Heart right ventricle (tissue), 16 donors: Measurements from ENCODE around the gene TBX5. TPM values are rescaled to one million over a fixed set of nuclear protein-coding genes. Genes with fewer than 3 reads are reported as not detected.

ENCODE experiments used
- ATAC-seq, 8 donors: fragments of 200-7000 bp; cut with Tn5 transposase; one replicate each; pipeline ENCODE4 v1.9.1; 2020; ENCODE audit warnings: mild to moderate bottlenecking in 8 of 8, moderate library complexity in 8 of 8, moderate number of reproducible peaks in 1 of 8
- DNase-seq, 2 donors: peaks; one replicate each; pipeline ENCODE4 v3.0.0-alpha.2; 2020
- H3K27ac ChIP-seq, 10 donors: fragments of 200-600 bp; sonication (generic) in 2 of 10; one replicate each; pipeline versions ENCODE4 v1.5.0 to v1.8.0; 2020 to 2022; ENCODE audit warnings: mild to moderate bottlenecking in 3 of 10
- H3K27me3 ChIP-seq, 7 donors: fragments of 200-600 bp; one replicate each; pipeline ENCODE4 v1.8.0; 2021 to 2022; ENCODE audit warnings: mild to moderate bottlenecking in 2 of 7
- H3K36me3 ChIP-seq, 9 donors: fragments of 200-600 bp; sonication (generic) in 1 of 9; one replicate each; pipeline versions ENCODE4 v1.5.0 to v1.8.0; 2020 to 2022; ENCODE audit warnings: mild to moderate bottlenecking in 2 of 9
- H3K4me1 ChIP-seq, 9 donors: fragments of 200-600 bp; sonication (generic) in 1 of 9; one replicate each; pipeline versions ENCODE4 v1.5.0 to v1.8.0; 2020 to 2022; ENCODE audit warnings: mild to moderate bottlenecking in 4 of 9
- H3K4me3 ChIP-seq, 10 donors: fragments of 200-600 bp; sonication (generic) in 2 of 10; one replicate each; pipeline versions ENCODE4 v1.5.0 to v1.8.0; 2020 to 2022; ENCODE audit warnings: mild to moderate bottlenecking in 7 of 10, moderate library complexity in 2 of 10
- H3K9me3 ChIP-seq, 11 donors: fragments of 200-600 bp in 10 of 11; sonication (generic) in 2 of 11; one replicate each; pipeline versions ENCODE4 v1.5.0 to v1.8.0; 2013 to 2022; ENCODE audit warnings: mild to moderate bottlenecking in 2 of 11, control low read depth in 1 of 11, moderate library complexity in 1 of 11
- CTCF ChIP-seq, 9 donors: fragments of 200-600 bp; sonication (generic) in 2 of 9; IDR thresholded peaks; one replicate each; pipeline versions ENCODE4 v1.5.0 to v1.8.0; 2021 to 2022; ENCODE audit warnings: antibody characterized with exemption in 9 of 9, mild to moderate bottlenecking in 5 of 9, moderate library complexity in 1 of 9
- WGBS, 2 donors: extraction: QIAGEN DNeasy Blood & Tissue Kit; methylation state at CpG; one replicate each; pipeline ENCODE4 v1.1.7; 2013; ENCODE audit warnings: inconsistent platforms in 1 of 2; 5-methylcytosine and 5-hydroxymethylcytosine counted together
- intact Hi-C, 10 donors: fragments of 100-400 bp; cut with DNase I; formaldehyde crosslinking; loops; one replicate each; pipeline versions ENCODE4 v1.11.1 to v1.14.2; 2022
- polyA plus RNA-seq, 2 donors: library from polyadenylated mRNA; stranded (reverse); fragments of 200-250 nt; gene quantifications; one replicate each; pipeline ENCODE4 v1.2.3, GENCODE V29; 2013
- total RNA-seq, 10 donors: library from RNA; stranded (reverse); fragmentation: NEBNext Ultra II Directional in 3 of 10; extraction: Animal tissue kit (Norgen Biotek cat#: 25700) in 3 of 10; gene quantifications; one replicate each; pipeline versions ENCODE4 v1.2.1 to v1.2.4, GENCODE V29; 2021 to 2023
- donor health status: Arrhythmogenic right ventricular cardiomyopathy.
- donor health status: ischemic (EF 13 %, LVEDD 7.1; RV severe dilation, severe dysfunction).
- donor health status: healthy with polysubstance abuse.
- donor health status: DM: no; HTN: yes; CAD: no.
- donor health status: DM: no; HTN: no; CAD: no.
- donor health status: ischemic (EF 25% LVEDD 6.9; RV normal size, moderate dysfunction).
- donor health status: ischemic (EF 25% LVEDD 5.7; RV mildly dilated, moderate dysfunction).
- donor health status: healthy.
- donor health status: DM: yes; HTN: yes; CAD: no.
- donor health status: Ischemic cardiomyopathy.
- donor health status: ischemic (EF 35%, LVEDD 5.7; RV mildly dilated, moderate dysfunction).
- donor health status: nonischemic (EF 11% LVEDD 7.7; RV severe dilation, severe dysfunction).
- donor health status: DM: yes; HTN: yes; CAD: no.
- donor health status: PGD.
- donor health status: ischemic (EF 29% LVEDD 5.4; RV normal size, mild dysfunction).
- donor health status: nonischemic (EF 23%, LVEDD 6.1; RV moderate dilation, normal function).

Gene TBX5
- total and polyA plus RNA-seq, 12 donors: 4.0 to 70.1 (median 51.4) TPM

GRCh38 chr12:114371733-114372132 lies 34.2 kb downstream of the TBX5 start:
- Histone ChIP-seq H3K9me3 (peaks cover 0 to 2% (median 0%) of the 10 kb centered on the region in 11 donors), H3K4me1 (peaks cover 6 to 32% (median 13%) of the 10 kb centered on the region in 9 donors), H3K27ac (no peak overlapping the region), H3K27me3 (no peaks in the 10 kb centered on the region), H3K36me3 (peaks cover 0 to 8% (median 1%) of the 10 kb centered on the region in 9 donors), H3K4me3 (no peak overlapping the region)
- no peak for TF ChIP-seq CTCF (IDR thresholded peaks at IDR 0.05)
- ATAC-seq (peak in 3 of 8 donors; percentile 12 to 21 (median 13)), DNase-seq (no peak)
- intact Hi-C loops: no loop called here
- WGBS, 2 donors: 68 to 72% methylated on average over 7 of the region's 7 CpGs

GRCh38 chr12:114371250-114371649 lies 34.7 kb downstream of the TBX5 start:
- WGBS, 2 donors: 73 to 80% methylated on average over 13 of the region's 13 CpGs
- no peak overlapping the region for H3K27ac ChIP-seq
- H3K36me3 ChIP-seq: peaks cover 0 to 12% (median 6%) of the 10 kb centered on the region in 9 donors
- no peak overlapping the region for H3K4me3 ChIP-seq
- peaks cover 6 to 27% (median 13%) of the 10 kb centered on the region in 9 donors for H3K4me1 ChIP-seq
- ATAC-seq (no peak), DNase-seq (no peak)
- TF ChIP-seq CTCF (IDR thresholded peaks at IDR 0.05): no peak
- H3K9me3 ChIP-seq: peaks cover 0 to 7% (median 0%) of the 10 kb centered on the region in 11 donors
- H3K27me3 ChIP-seq: no peaks in the 10 kb centered on the region
- intact Hi-C loops: no loop called here

- TF ChIP-seq CTCF (IDR thresholded peaks at IDR 0.05): no peak
- peak in 7 of 8 donors; percentile 44 to 86 (median 56) for ATAC-seq
- H3K4me3 ChIP-seq: no peak overlapping the region
- 58 to 65% methylated on average over 8 of the region's 8 CpGs for WGBS, 2 donors
- intact Hi-C loops: loop anchor here in 2 of 10 donors (5.0 kb wide), 1 partner anchor 33 kb away; no protein-coding TSS in a partner anchor
- H3K27me3 ChIP-seq: no peaks in the 10 kb centered on the region
- DNase-seq: peak; percentile 12 to 19
- H3K27ac ChIP-seq: peak overlapping the region; percentile 10 to 72 (median 45)
- H3K9me3 ChIP-seq: peaks cover 0 to 9% (median 0%) of the 10 kb centered on the region in 11 donors
- H3K36me3 ChIP-seq: peaks cover 0 to 32% (median 11%) of the 10 kb centered on the region in 9 donors
- peaks cover 6 to 30% (median 13%) of the 10 kb centered on the region in 9 donors for H3K4me1 ChIP-seq
These were observed 37.1 kb downstream of the TBX5 start for GRCh38 chr12:114368685-114369452.

- H3K27me3 ChIP-seq: no peaks in the 10 kb centered on the region
- DNase-seq (no peak), ATAC-seq (peak in 6 of 8 donors; percentile 25 to 77 (median 62))
- no peak for TF ChIP-seq CTCF (IDR thresholded peaks at IDR 0.05)
- H3K9me3 ChIP-seq: peaks cover 0 to 9% (median 0%) of the 10 kb centered on the region in 11 donors
- WGBS, 2 donors: 27 to 41% methylated on average over 4 of the region's 4 CpGs
- intact Hi-C loops: no loop called here
- peak overlapping the region in 6 of 10 donors; percentile 27 to 64 (median 47) for H3K27ac ChIP-seq
- peaks cover 0 to 24% (median 5%) of the 10 kb centered on the region in 9 donors for H3K4me1 ChIP-seq
- H3K4me3 ChIP-seq: no peak overlapping the region
- H3K36me3 ChIP-seq: peaks cover 0 to 45% (median 11%) of the 10 kb centered on the region in 9 donors
These were observed 44.0 kb downstream of the TBX5 start for GRCh38 chr12:114361992-114362391.
